NCI-H128 (cell line): Measurements from ENCODE around the gene ITGA3.

ENCODE experiments used
- DNase-seq: peaks from one replicate; lab custom pipeline; 2025; ENCODE audit not compliant: unreplicated experiment; lab: John Stamatoyannopoulos, UW

Gene ITGA3

GRCh38 chr17:50090971-50091917 is 35.3 kb downstream of the ITGA3 start:
- no peak for DNase-seq

GRCh38 chr17:50091918-50092285 is 36.0 kb downstream of the ITGA3 start:
- DNase-seq: no peak

DNA sequence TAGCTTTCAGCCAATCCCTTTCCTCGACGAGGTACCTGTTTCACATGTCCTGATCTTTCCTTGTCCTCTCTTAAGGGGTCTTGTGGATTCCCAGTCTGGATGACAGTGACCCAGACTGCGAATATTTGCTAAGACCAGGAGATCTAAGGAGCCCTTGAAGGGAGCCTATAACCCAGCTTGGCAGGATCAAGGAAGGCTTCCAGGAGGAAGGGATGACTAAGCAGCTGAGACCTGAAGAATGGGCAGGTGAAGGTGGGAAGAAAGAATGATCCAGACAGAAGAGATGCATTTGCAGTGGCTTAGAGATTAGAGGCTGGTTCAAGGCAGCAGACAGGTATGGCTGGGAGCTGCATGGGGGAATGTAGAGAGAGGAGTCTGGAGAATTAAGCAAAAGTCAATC is 37.3 kb downstream of the ITGA3 start:
- DNase-seq: no peak

GRCh38 chr17:50093807-50094206 is 37.9 kb downstream of the ITGA3 start:
- DNase-seq: no peak

DNA sequence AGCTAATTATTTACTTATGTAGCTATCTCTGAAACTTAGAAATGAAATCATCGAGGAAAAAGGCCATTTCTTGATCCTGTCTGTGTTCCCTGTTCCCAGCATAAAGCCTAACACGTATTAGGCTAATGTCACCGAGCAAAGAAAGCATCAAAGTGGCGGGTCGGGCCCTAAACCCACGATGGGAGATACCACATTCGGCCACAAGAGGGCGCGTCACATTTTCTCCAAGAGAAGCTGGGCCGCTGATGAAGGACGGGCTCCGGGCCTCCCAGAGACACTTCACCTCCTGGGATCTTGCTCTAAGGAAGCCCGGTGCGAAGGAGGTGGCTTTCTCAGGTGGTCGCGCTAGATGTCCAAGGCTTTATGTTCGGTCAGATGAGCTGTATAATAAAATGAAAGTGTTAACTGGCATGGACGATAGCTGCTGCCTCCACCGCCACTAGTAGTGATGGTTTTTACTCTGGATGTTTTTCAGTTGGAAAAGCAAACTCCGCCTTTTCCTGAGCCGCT is 38.4 kb downstream of the ITGA3 start:
- peak; percentile 85 for DNase-seq

- DNase-seq: peak; percentile 72
Measured at GRCh38 chr17:50094753-50095619, 39.1 kb downstream of the ITGA3 start, which contains the start of gene PDK2. Gene PDK2, plus strand, starts transcription at chr17:50095351. Its CDS starts 85 bp downstream, at chr17:50095436.

DNA sequence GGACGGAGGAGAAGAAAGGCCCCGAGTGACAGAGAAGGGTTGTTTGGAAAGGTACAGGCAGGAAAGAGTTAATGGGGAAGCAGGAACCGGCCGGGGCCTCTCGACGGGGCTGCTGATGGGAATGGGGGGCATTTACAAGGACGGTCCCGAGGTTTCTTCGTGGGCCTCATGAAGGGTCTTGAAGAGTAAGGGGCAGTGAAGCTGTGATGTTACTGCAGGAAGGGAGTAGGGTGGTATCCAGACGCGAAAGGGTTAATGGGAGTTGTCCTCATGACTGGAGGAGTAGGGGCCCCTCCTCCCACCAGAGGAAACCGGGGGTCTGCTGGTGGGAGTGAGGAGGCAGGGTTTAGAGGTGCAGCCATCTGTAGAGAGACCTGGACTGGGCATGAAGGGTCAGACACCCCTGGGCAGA is 39.7 kb downstream of the ITGA3 start:
- no peak for DNase-seq

DNA sequence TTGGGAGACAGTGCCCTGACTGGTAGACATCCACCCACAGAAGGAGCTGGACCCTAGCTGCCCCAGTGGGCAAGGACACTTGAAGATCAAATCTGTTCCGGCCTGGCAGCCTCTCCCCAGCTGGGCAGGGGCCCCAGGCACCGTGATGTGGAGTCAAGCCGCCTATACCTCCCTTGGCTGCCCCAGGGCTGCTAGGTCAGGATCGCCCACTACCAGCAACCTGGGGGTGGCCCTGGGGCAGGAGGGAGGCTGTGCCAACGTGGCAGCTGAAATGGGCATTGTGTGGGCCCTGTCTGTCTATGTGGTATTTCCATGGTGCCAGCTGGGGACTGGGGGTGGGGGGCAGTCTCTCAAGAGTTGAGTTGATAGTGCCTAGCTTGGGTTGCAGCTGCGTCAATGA is 40.2 kb downstream of the ITGA3 start:
- no peak for DNase-seq

DNA sequence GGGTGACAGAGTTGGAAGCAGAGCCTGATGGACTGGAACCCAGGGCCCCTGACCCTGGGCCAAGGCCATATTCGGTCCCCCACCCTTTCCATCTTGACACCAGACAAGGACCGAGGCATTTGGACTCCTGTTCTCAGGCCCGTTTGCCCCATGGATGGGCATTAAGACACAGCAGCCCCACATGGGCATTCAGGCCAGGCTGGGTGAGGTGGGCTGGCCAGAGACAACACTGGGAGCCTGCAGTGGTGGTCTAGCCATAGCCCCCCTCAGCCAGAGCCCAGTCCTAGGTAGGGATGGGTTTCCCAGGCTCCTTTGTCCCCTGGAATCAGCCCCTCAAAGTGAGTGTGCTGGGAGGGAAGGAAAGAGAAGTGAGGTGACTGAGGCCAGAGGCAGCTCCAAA is 40.8 kb downstream of the ITGA3 start:
- no peak for DNase-seq

GRCh38 chr17:50097455-50097854 is 41.5 kb downstream of the ITGA3 start:
- DNase-seq: no peak

GRCh38 chr17:50097926-50098325 is 42.0 kb downstream of the ITGA3 start:
- DNase-seq: no peak

DNA sequence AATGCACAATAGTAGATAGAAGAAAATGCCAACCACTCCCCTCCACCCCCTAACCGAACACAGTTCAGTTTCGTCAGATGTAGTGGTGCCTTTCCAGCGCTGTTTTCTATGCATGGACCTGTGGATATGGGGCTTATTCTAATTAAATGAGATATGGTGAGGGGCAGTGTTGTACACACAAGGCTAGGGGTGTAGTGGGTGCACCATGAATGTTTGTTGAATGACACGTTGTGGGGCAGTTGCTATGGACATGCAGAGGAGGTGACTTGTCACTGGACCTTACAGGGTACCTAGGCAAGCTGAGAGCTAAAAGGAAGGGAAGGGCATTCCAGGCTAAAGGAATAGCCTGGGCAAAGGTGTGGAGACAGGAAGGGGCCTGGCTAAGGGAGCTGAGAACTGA is 42.7 kb downstream of the ITGA3 start:
- DNase-seq: no peak

DNA sequence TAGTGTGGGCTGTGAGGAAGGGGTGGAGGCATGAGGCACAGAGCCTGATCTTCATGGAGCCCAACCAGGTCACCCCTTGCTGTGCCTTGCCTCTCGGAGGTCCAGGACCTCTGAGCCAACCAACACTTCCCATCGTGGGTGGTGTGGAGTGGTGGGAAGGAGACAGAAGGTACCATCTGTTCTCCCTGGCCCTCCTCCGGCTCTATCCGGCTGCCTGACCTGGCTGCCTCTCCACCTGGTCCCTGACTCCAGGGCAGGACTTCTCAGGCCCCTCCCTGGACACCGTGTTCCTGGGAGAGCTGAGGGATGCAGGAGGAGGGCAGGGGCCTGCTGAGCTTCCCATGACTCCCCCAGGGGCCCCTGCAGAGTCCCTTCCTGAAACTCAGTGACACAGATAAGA is 43.1 kb downstream of the ITGA3 start:
- no peak for DNase-seq

GRCh38 chr17:50100480-50100883 is 44.6 kb downstream of the ITGA3 start:
- no peak for DNase-seq

DNA sequence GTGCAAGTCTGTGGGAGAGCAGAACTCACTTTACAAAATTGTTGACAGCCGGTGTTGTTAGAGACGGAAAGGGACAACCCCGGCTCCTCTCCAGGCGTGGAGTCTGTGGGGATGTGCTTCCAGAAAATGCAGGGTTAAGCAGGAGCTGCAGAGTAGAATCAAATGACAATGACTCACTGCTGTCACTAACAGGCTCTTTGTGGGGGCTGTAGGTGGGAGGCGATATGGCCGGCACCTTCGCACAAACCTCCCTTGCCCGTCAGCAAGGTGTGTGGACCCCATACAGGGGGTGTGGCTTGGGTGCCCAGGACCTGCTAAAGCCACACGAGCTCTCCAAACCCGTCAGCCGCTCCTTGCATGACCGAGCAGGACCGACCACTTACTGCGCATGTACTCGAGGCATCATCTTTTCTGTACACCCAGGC is 45.0 kb downstream of the ITGA3 start:
- no peak for DNase-seq

DNA sequence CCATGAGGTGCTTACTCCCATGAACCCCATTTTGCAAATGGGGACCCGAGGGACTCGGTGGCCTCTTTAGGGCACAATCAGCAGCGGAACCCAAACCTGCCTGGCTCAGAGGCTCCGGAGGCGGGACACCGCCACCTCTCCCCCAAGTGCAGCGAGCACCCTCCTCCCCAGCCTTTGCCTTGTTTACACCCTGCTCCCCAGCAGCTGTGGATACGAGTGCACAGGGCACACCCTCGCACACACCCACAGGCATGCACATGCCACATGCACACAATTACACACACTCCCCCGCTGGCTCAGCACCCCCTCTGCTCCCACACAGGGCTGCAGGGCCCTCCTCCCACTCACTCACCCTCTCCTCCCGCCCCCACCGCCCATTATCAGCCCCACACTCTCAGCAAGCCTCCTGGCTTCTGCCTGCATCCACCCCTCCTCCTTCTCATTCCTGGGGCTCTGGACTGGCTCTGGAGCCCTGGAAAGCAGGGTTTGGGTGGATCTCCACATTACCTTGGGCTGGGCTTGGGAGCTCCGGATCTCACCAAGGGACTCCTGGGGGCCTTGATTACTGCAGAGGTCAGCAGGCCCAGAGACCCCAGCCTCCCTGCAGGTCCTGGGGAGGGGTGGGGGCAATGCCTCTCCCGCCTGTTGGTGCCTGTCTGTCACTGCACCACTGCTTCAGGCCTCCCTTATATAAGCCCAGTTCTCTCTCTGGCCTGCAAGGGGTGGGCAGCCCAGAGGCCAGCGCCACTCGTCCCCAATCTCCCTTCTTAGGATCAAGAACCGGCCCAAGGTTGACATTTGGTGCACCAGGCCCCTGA is 45.6 kb downstream of the ITGA3 start:
- DNase-seq: no peak

- no peak for DNase-seq
Measured at GRCh38 chr17:50102164-50102991, 46.5 kb downstream of the ITGA3 start.

DNA sequence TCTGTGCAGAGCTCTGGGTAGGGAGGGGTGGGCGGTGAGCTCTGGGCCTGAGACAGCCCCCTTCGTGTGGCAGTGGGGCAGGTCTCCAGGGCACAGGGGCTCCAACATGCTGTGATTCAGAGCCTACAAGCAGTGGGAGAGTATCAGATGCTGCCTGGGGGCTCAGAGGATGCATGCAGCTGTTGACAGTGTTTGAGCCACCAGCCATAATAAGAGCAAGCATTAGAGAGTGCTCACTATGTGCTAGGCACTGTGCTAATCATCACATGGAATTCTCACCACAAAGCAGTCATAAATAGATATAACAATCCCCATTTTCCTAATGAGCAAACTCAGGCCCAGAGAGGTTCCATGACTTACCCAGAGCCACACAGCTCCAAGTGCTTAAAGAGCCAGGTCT is 47.3 kb downstream of the ITGA3 start:
- no peak for DNase-seq

DNA sequence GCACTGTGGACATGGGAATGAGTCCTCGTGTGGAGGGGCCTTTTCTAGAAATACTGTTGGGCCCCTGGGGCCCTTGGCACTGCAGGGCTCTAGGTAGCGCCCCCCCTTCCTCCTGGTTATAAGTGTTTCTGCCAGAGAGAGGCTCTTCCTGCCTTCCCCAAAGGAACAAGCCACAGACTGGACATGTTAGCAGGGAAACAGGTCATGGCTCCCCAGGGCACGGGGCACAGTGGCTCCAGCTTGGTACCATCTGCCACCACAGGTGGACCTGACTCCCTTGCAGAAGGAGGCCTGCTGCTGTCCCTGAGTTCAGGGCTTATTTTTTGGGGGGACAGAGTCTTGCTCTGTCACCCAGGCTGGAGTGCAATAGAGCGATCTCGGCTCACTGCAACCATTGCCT is 48.0 kb downstream of the ITGA3 start:
- no peak for DNase-seq

- no peak for DNase-seq
Measured at GRCh38 chr17:50105811-50106210, 49.9 kb downstream of the ITGA3 start.
